ENCODE data around the gene SPSB1.
A peak's percentile ranks its signal among the peaks of the same experiment; 100 is the strongest.

SPSB1 gene

DNA sequence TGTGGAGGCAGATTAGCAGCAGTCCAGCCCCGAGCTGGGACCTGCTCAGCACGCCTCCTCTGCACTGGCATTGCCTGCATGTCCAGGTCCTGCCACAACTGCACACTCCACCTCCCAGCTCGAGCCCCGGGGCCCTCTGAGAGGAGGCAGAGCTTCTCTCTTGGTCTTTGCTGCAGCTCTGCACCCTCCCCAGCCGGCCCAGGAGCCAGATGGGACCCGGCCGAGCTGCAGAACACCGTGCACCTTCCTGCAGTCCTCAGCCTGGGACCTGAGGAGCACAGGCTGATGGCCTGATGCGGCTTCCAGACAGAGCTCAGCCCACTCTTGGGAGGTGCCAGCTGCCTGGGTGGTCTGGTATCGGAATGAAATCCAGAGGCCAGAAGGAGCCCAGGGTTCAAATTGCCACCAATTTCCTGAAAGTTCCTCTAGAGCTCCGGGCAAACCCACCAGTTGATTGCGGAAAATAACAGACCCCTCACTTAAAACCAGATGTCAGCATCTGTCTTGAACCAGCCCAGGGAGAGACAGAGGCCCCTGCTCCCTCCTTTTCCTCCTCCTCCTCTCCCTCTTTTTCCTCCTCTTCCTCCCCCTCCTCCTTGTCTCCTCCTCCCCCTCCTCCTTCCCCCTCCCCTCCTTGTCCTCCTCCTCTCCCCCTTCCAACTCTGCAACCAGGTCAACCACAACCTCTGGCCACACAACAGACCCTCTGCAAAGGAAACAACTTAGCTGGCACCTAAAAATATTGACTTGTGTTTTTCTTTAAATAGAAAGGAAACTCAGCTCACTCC is 10.6 kb upstream of the SPSB1 start:
- TF ChIP-seq, protein P1, sequence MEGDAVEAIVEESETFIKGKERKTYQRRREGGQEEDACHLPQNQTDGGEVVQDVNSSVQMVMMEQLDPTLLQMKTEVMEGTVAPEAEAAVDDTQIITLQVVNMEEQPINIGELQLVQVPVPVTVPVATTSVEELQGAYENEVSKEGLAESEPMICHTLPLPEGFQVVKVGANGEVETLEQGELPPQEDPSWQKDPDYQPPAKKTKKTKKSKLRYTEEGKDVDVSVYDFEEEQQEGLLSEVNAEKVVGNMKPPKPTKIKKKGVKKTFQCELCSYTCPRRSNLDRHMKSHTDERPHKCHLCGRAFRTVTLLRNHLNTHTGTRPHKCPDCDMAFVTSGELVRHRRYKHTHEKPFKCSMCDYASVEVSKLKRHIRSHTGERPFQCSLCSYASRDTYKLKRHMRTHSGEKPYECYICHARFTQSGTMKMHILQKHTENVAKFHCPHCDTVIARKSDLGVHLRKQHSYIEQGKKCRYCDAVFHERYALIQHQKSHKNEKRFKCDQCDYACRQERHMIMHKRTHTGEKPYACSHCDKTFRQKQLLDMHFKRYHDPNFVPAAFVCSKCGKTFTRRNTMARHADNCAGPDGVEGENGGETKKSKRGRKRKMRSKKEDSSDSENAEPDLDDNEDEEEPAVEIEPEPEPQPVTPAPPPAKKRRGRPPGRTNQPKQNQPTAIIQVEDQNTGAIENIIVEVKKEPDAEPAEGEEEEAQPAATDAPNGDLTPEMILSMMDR (IDR thresholded peaks at IDR 0.05; ENCODE audit: low read depth, low read length): no peak
- in situ Hi-C loops (cut with HindIII; ENCODE audit: low sequenced_read_pairs): no loop called here
- H3K4me3 ChIP-seq (ENCODE audit: low read depth, low read length): no peak overlapping the region
- no peak for DNase-seq (ENCODE audit: low read depth, low spot score)

DNA sequence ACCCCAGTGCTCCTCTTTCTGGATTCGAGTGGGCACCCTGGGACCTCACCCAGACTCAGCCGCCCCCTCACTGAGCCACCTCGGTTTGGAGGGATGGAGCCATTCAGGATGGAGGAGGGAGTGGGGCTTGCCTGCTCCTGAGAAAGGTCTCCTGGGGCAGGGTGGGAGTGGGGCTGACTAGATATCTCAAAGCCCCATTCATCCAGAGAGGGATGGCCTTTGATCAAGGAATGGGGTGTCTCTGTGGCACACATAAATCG is 10.1 kb upstream of the SPSB1 start:
- in situ Hi-C loops (cut with HindIII; ENCODE audit: low sequenced_read_pairs): no loop called here

DNA sequence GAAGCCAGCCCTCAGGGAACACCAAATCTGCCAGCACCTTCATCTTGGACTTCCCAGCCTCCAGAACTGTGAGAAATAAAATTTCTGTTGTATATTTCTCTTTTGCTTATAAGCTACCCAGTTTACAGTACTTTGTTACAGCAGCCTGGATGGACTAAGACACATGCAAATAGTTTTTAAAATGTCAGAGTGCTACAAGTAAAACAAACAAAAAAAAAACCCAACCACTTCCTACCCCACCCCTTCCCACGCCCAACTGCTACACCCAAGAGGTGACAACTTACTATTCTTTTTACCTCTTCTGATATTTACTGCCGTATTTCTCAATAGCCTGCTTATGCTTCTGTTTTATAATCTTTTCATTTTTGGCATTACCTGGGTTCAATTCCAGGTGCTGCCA is 8.6 kb upstream of the SPSB1 start:
- DNase-seq (ENCODE audit: low read depth, low spot score): no peak

More for the DNA sequence above, 10.1 kb upstream of the SPSB1 start:
- no peak overlapping the region for H3K4me3 ChIP-seq (ENCODE audit: low read depth, low read length)
- no peak for DNase-seq (ENCODE audit: low read depth, low spot score)
- TF ChIP-seq, protein P1 (IDR thresholded peaks at IDR 0.05; ENCODE audit: low read depth, low read length): no peak

DNA sequence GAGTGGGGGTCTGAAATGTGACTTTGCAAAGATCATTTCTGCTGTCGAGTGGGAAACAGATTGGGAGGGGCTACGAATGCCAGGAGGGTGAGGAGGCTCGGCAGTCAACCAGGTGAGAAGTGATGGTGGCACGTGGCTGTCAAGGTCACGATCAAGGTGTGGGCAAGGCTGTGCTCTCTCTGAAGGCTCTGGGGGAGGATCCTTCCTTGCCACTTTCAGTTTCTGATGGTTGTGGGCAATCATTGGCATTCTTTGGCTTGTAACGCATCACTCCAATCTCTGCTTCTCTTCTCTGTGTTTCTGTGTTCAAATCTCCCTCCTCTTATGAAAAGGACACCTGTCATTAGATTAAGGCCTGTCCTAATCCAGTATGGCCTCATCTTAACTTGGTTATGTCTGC is 6.1 kb upstream of the SPSB1 start:
- H3K4me3 ChIP-seq (ENCODE audit: low read depth, low read length): no peak overlapping the region
- no peak for DNase-seq (ENCODE audit: low read depth, low spot score)
- TF ChIP-seq, protein P1 (IDR thresholded peaks at IDR 0.05; ENCODE audit: low read depth, low read length): no peak
- in situ Hi-C loops (cut with HindIII; ENCODE audit: low sequenced_read_pairs): no loop called here

More for the DNA sequence above, 8.6 kb upstream of the SPSB1 start:
- TF ChIP-seq, protein P1 (IDR thresholded peaks at IDR 0.05; ENCODE audit: low read depth, low read length): no peak
- in situ Hi-C loops (cut with HindIII; ENCODE audit: low sequenced_read_pairs): no loop called here
- no peak overlapping the region for H3K4me3 ChIP-seq (ENCODE audit: low read depth, low read length)

DNA sequence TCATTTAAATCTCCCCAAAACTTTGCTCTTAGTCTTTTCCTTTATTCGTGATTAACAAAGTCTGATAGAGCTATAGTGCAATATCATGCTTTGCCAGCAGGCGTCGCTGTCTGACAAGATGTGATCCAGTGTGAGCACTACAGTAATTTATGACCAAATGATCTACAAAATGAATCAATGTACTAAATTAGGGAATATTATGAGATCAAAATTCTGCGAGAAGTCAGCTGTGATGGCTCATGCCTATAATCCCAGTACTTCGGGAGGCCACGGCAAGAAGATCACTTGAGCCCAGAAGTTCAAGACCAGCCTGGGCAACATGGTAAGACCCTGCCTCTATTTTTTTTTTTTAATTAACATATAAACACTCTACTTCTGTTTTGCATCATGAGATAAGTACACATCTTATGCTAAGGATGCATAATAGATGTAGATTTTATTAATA is 3.6 kb upstream of the SPSB1 start:
- TF ChIP-seq, protein P1 (IDR thresholded peaks at IDR 0.05; ENCODE audit: low read depth, low read length): peak; percentile 81
- in situ Hi-C loops (cut with HindIII; ENCODE audit: low sequenced_read_pairs): no loop called here
- H3K4me3 ChIP-seq (ENCODE audit: low read depth, low read length): no peak overlapping the region
- DNase-seq (ENCODE audit: low read depth, low spot score): peak; percentile 73

DNA sequence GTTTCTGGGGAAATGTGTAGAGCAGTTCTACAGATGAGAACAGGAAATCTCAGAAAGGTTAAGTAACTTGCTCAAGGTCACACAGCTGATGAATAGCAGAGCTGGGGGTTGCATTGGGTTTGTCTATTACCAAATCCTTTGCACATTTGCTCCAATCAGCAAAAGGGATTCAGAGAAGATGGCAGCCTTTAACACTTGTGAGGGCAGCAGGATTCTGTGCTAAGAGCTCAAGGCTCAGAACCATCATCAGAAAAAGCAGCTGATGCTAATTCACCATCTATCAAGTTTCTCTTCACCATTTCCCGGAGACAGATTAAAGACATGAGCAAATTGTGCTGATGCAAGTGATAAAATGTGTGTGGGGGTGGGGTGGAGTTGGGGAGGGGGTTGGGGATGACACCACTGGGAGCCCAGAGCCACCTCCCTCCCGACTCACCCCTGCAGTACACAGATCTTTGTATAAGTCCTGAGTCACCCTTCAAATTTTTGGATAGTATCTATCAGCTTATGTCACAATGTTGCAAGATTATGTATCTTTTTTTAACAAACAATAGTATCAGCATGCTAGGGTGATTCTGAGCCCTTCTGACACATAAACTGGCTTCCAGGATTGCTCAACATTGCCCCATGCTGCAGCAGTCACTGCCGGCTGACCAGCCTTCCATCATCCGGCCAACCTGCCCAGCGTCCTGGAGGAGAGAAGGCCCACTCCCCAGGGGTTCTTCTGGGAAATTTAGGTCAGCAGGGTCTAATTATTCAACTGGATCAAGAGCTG is 2.8 kb upstream of the SPSB1 start:
- H3K4me3 ChIP-seq (ENCODE audit: low read depth, low read length): no peak overlapping the region
- in situ Hi-C loops (cut with HindIII; ENCODE audit: low sequenced_read_pairs): no loop called here
- TF ChIP-seq, protein P1 (IDR thresholded peaks at IDR 0.05; ENCODE audit: low read depth, low read length): no peak
- peak; percentile 54 for DNase-seq (ENCODE audit: low read depth, low spot score)
